Thyroid gland (tissue), 4 donors: ENCODE results near the gene DNAJC13. TPM values are rescaled to one million over a fixed set of nuclear protein-coding genes. Genes with fewer than 3 reads are reported as not detected.
A peak's percentile ranks its signal among the peaks of the same experiment; 100 is the strongest.

Experiments used
- DNase-seq, 2 donors: peaks; one replicate each; pipeline ENCODE4 v3.0.0-alpha.2; 2019
- H3K27ac ChIP-seq, 3 donors: fragments of 200-600 bp; sonication (generic); 1 replicate in 2 of 3; 2 replicates in 1 of 3; pipeline ENCODE4 v1.5.1; 2016 to 2019; ENCODE audit warnings: mild to moderate bottlenecking in 1 of 3, moderate library complexity in 1 of 3
- H3K27me3 ChIP-seq: fragments of 200-600 bp; sonication (generic); one replicate; pipeline ENCODE4 v1.5.1; 2019
- H3K36me3 ChIP-seq, 2 donors: fragments of 200-600 bp; sonication (generic); one replicate each; pipeline ENCODE4 v1.5.1; 2016 to 2019
- H3K4me1 ChIP-seq, 2 donors: fragments of 200-600 bp; sonication (generic); one replicate each; pipeline ENCODE4 v1.5.1; 2017 to 2019
- H3K4me3 ChIP-seq, 3 donors: fragments of 200-600 bp; sonication (generic); replicated peaks in 1 of 3; 1 replicate in 2 of 3; 2 replicates in 1 of 3; pipeline ENCODE4 v1.5.1; 2016; ENCODE audit warnings: mild to moderate bottlenecking in 1 of 3
- H3K9me3 ChIP-seq: fragments of 200-600 bp; sonication (generic); one replicate; pipeline ENCODE4 v1.5.1; 2017
- CTCF ChIP-seq, 6 experiments: fragments of 200-600 bp in 3 of 6; fragments of 450-650 bp in 3 of 6; sonication (generic) in 3 of 6; IDR thresholded peaks; one replicate each; pipeline ENCODE4 v1.5.1; 2016 to 2019; ENCODE audit warnings: antibody characterized with exemption in 6 of 6, mild to moderate bottlenecking in 2 of 6, inconsistent platforms in 1 of 6, moderate library complexity in 1 of 6
- POLR2A ChIP-seq, 2 donors: fragments of 450-650 bp; IDR thresholded peaks; one replicate each; pipeline ENCODE4 v1.6.1; 2017; ENCODE audit warnings: antibody characterized with exemption in 2 of 2, mild to moderate bottlenecking in 2 of 2, moderate library complexity in 1 of 2
- WGBS, 2 donors: methylation state at CpG; one replicate each; pipeline ENCODE4 v1.1.5; 2017; 5-methylcytosine and 5-hydroxymethylcytosine counted together
- intact Hi-C: fragments of 100-400 bp; cut with DNase I; formaldehyde crosslinking; loops from one replicate; pipeline ENCODE4 v1.15.1; 2023
- total RNA-seq, 4 donors: library from RNA; depleted of rRNA; stranded (reverse); fragments of >200 nt; gene quantifications; one replicate each; pipeline ENCODE4 v1.2.3, GENCODE V29; 2016

DNAJC13 gene
- total RNA-seq, 4 donors from 2014 or later = 47.3 to 56.6 (median 50.4) TPM

GRCh38 chr3:132433121-132433520 lies 15.8 kb downstream of the DNAJC13 start:
- no peaks in the 10 kb centered on the region for H3K9me3 ChIP-seq
- H3K27me3 ChIP-seq = no peaks in the 10 kb centered on the region
- intact Hi-C loops = no loop called here
- 95 to 97% methylated on average over 3 of the region's 3 CpGs for WGBS, 2 donors
- DNase-seq = no peak
- TF ChIP-seq POLR2A (IDR thresholded peaks at IDR 0.05) = no peak
- TF ChIP-seq CTCF (IDR thresholded peaks at IDR 0.05) = no peak
- H3K36me3 ChIP-seq = no peaks in the 10 kb centered on the region
- no peak overlapping the region for H3K27ac ChIP-seq
- H3K4me1 ChIP-seq = peaks cover 3 to 10% of the 10 kb centered on the region in 2 donors
- H3K4me3 ChIP-seq = no peak overlapping the region

- peaks cover 3 to 10% of the 10 kb centered on the region in 2 donors for H3K4me1 ChIP-seq
- H3K27me3 ChIP-seq = no peaks in the 10 kb centered on the region
- no peak for DNase-seq
- H3K27ac ChIP-seq = peak overlapping the region in 1 of 3 donors; percentile 28
- no peak overlapping the region for H3K4me3 ChIP-seq
- no peaks in the 10 kb centered on the region for H3K9me3 ChIP-seq
- WGBS, 2 donors = 84 to 85% methylated on average over 3 of the region's 3 CpGs
- H3K36me3 ChIP-seq = no peaks in the 10 kb centered on the region
- intact Hi-C loops = no loop called here
- TF ChIP-seq CTCF (IDR thresholded peaks at IDR 0.05) (no peak), POLR2A (IDR thresholded peaks at IDR 0.05) (no peak)
These were observed 18.1 kb downstream of the DNAJC13 start for GRCh38 chr3:132435224-132435910.

GRCh38 chr3:132435911-132436425 lies 18.7 kb downstream of the DNAJC13 start:
- TF ChIP-seq POLR2A (IDR thresholded peaks at IDR 0.05) (no peak), CTCF (IDR thresholded peaks at IDR 0.05) (no peak)
- Histone ChIP-seq H3K4me1 (peaks cover 3 to 10% of the 10 kb centered on the region in 2 donors), H3K4me3 (no peak overlapping the region), H3K36me3 (no peaks in the 10 kb centered on the region), H3K9me3 (no peaks in the 10 kb centered on the region), H3K27me3 (no peaks in the 10 kb centered on the region), H3K27ac (peak overlapping the region in 1 of 3 donors; percentile 28)
- DNase-seq = no peak
- 74 to 78% methylated on average over 7 of the region's 7 CpGs for WGBS, 2 donors
- intact Hi-C loops = no loop called here

- no peak overlapping the region for H3K4me3 ChIP-seq
- H3K9me3 ChIP-seq = no peaks in the 10 kb centered on the region
- intact Hi-C loops = no loop called here
- no peaks in the 10 kb centered on the region for H3K27me3 ChIP-seq
- H3K36me3 ChIP-seq = no peaks in the 10 kb centered on the region
- WGBS, 2 donors = 85 to 92% methylated on average over 5 of the region's 5 CpGs
- TF ChIP-seq CTCF (IDR thresholded peaks at IDR 0.05) = no peak
- no peak for TF ChIP-seq POLR2A (IDR thresholded peaks at IDR 0.05)
- H3K27ac ChIP-seq = peak overlapping the region in 1 of 3 donors; percentile 52
- H3K4me1 ChIP-seq = peaks cover 25 to 26% of the 10 kb centered on the region in 2 donors
- DNase-seq = no peak
These were observed 26.1 kb downstream of the DNAJC13 start for GRCh38 chr3:132443421-132443820.

- H3K27me3 ChIP-seq = no peaks in the 10 kb centered on the region
- TF ChIP-seq CTCF (IDR thresholded peaks at IDR 0.05) (no peak), POLR2A (IDR thresholded peaks at IDR 0.05) (no peak)
- H3K36me3 ChIP-seq = no peaks in the 10 kb centered on the region
- no peak overlapping the region for H3K4me3 ChIP-seq
- no peaks in the 10 kb centered on the region for H3K9me3 ChIP-seq
- H3K27ac ChIP-seq = peak overlapping the region; percentile 12 to 52 (median 50)
- DNase-seq = no peak
- H3K4me1 ChIP-seq = peaks cover 29 to 33% of the 10 kb centered on the region in 2 donors
- intact Hi-C loops = no loop called here
These were observed 27.1 kb downstream of the DNAJC13 start for GRCh38 chr3:132444383-132444782.
